Measurements from ENCODE around the gene SMAD5. TPM values are rescaled to one million over a fixed set of nuclear protein-coding genes. Genes with fewer than 3 reads are reported as not detected.

The SMAD5 gene
- total RNA-seq, 1 experiment from 2014 or later, result 69.3 TPM

GRCh38 chr5:136108180-136108611 lies 24.4 kb upstream of the SMAD5 start:
- Histone ChIP-seq H2BK20ac (ENCODE audit: low read depth, low read length, poor library complexity, severe bottlenecking) (no peak overlapping the region), H2AFZ (ENCODE audit: low read length) (no peak overlapping the region), H2AK5ac (ENCODE audit: insufficient read length, low read length) (no peak overlapping the region), H3T11ph (ENCODE audit: low read length) (no peak overlapping the region), H2BK5ac (ENCODE audit: insufficient read length, low read length) (no peak overlapping the region), H4K20me1 (ENCODE audit: control insufficient read depth, insufficient read depth, insufficient read length) (no peaks in the 10 kb centered on the region), H3K56ac (ENCODE audit: insufficient read length, low read depth, low read length) (no peak overlapping the region), H3K9ac (ENCODE audit: extremely low read depth, insufficient read length, low read length) (no peak overlapping the region), H3K23ac (ENCODE audit: insufficient read length, low read depth, low read length) (no peak overlapping the region), H2BK120ac (ENCODE audit: low read depth, low read length, poor library complexity, severe bottlenecking) (no peak overlapping the region), H3K4me1 (ENCODE audit: insufficient read depth, low read length) (peaks cover 3% of the 10 kb centered on the region; the same call in 1 of the 2 replicates), H3K4me2 (ENCODE audit: insufficient read depth, insufficient read length, low read length) (no peak overlapping the region), H3K79me1 (ENCODE audit: insufficient read depth, low read depth, low read length, poor library complexity, severe bottlenecking) (no peaks in the 10 kb centered on the region), H4K8ac (replicated peaks; ENCODE audit: insufficient read length, low read depth, low read length) (no peak overlapping the region), H3K9me3 (ENCODE audit: control insufficient read depth, low read depth, low read length) (no peaks in the 10 kb centered on the region), H4K5ac (ENCODE audit: insufficient read length, low read depth, low read length) (no peak overlapping the region), H3K4ac (ENCODE audit: low read depth, low read length) (no peak overlapping the region), H3K14ac (ENCODE audit: insufficient read depth, low read length) (no peak overlapping the region), H2BK15ac (ENCODE audit: low read depth, low read length) (no peak overlapping the region), H3K18ac (ENCODE audit: insufficient read length, low read depth, low read length) (no peak overlapping the region), H4K91ac (ENCODE audit: insufficient read length, low read depth, low read length) (no peak overlapping the region), H3K79me2 (ENCODE audit: insufficient read depth, low read length) (no peaks in the 10 kb centered on the region), H2BK12ac (ENCODE audit: insufficient read length, low read depth, low read length) (no peak overlapping the region), H3K27ac (ENCODE audit: insufficient read length, low read depth, low read length) (no peak overlapping the region), H3K23me2 (ENCODE audit: insufficient read length, low read depth, low read length, poor library complexity, severe bottlenecking) (no peaks in the 10 kb centered on the region), H3K27me3 (ENCODE audit: insufficient read depth, low read length) (no peaks in the 10 kb centered on the region)
- Mint-ChIP-seq H3K9me3 (no peaks in the 10 kb centered on the region; a peak in 1 of 5 replicates), H3K36me3 (ENCODE audit: insufficient read depth in 1 of 3, low read depth in 3 of 3) (no peaks in the 10 kb centered on the region), H3K27me3 (ENCODE audit: low read depth) (peaks cover 4% of the 10 kb centered on the region), H3K27ac (no peak overlapping the region), H3K4me3 (no peak overlapping the region), H3K4me1 (peaks cover 18 to 23% of the 10 kb centered on the region in 2 experiments)
- no peak for DNase-seq
- no CpG with 5 or more reads among the region's 2 CpGs for WGBS (ENCODE audit: extremely low coverage, insufficient read length, low lambda C conversion rate)
- no peak for TF ChIP-seq CTCF (conservative IDR thresholded peaks at IDR 0.05)

All from H9 (cell line).